NCI-H524 treated with DMSO at 0.1 percent for 48 hours (cell line): ENCODE data around the gene RSBN1L.
A peak's percentile ranks its signal among the peaks of the same experiment; 100 is the strongest.
"Not testable (repeated sequence)": the region's sequence is repeated elsewhere in the genome, so short reads cannot be mapped to it uniquely, and the experiment has no call there.

Experiments
- DNase-seq: peaks from one replicate; lab custom pipeline; 2025; lab: John Stamatoyannopoulos, UW

RSBN1L gene

DNA sequence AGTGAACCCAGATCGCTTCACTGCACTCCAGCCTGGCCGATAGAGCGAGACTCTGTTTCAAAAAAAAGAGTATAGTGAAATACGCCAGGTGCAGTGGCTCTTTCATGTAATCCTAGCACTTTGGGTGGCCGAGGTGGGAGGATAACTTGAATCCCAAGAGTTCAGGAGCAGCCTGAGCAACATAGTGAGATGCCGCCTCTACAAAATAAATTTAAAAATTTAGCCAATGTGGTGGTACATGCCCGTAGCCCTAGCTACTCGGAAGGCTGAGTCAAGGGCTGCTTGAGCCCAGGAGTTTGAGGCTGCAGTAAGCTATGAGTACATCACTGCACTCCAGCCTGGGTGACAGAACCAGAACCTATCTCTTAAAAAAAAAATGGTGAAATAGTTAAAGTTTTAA is 74.1 kb downstream of the RSBN1L start:
- DNase-seq = no peak

DNA sequence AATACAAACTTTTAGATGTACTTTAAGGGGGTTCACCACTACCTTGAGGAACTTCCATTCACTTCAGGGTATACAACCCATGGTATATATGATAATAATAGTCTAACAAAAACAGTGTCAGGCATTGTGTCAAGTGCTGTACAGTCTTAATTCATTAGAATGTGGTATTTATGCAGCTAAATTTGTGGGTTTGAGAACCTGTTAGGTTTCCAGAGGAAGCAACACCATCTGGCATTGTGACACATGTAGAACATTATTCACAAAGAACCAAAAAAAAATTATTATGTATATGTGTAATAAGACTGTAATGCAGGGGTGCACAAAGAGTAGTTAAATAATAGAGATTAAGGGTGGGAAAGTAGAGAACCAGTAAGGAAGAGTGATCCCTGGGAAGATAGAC is 75.6 kb downstream of the RSBN1L start:
- no peak for DNase-seq

DNA sequence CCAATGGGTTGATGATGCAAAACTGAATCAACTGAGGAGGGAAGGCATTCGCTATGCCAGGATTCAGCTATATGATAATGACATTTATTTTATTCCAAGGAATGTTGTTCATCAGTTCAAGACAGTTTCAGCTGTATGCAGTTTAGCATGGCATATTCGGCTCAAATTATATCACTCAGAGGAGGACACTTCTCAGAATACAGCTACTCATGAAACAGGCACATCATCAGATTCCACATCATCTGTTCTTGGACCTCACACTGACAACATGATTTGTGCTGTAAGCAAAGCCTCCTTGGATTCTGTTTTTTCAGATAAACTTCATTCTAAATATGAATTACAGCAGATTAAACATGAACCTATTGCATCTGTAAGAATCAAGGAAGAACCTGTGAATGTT is 82.3 kb downstream of the RSBN1L start:
- DNase-seq = no peak

DNA sequence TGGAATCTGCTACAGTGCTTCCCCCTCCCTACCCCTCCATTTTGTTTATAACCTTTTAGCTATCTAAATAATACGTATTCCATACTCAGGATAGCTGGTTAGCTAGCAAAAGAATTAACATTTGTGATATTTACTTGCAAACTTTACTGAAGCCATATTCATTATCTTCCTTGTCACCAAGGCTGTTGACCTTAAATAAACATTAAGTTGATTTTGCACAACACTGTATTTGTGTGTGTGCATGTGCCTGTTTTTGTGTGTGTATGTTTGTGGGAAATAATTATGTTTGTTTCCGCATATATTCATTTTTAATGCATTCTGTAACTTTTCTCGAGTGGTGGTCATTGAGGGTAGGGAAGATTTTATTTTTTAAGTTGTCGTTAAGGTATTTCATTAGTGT is 86.1 kb downstream of the RSBN1L start:
- DNase-seq = no peak

DNA sequence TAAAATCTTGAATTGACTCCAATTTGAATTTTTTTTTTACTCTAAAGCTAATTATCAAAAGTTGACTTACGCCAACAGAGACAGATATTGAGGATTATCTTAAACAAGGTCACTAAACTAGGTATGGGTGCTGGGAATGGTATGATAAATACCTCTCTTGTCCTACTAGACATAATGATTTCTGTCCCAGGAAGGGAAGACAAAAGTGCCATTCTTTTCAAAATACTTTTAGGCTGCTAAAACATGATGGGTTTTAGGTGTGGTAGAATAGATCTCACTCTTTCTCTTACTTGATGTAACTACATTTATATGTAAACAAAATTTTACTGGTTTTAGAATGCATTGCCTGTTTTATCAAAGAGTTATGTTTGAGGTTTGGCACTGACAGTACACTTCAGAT is 86.9 kb downstream of the RSBN1L start:
- DNase-seq = no peak

DNA sequence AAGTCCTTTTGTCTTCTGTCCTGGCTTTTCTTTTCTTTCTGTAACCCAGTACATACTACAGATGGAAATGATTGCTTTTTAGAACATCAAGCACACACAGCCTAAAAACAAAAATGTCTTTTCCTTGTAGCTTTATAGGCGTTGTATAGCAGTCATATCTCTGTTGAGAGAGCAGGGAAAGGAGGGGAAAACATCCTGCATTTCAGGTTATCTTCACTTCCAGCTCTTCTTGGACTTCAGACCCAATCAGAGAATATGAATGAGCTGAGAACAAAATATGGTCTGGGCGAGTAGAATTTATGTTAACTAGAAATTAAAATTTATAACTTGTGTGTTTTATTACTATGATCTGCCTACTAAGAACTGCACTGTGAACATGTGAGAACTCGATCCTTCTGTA is 87.3 kb downstream of the RSBN1L start:
- DNase-seq = no peak

DNA sequence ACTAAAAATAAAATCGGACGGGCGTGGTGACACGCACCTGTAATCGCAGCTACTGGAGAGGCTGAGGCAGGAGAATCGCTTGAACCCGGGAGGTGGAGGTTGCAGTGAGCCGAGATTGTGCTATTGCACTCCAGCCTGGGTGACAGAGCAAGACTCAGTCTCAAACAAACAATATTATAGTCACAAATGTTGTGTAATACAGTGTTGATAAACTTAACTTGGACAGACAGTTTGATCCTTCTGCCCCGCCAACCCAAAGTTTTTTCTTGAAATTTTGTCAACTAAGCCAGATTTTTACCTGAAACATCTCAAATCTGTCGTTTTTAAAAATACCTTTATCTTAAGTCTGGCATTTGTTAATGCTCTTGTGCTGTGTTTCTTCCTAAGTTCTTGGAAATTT is 88.2 kb downstream of the RSBN1L start:
- DNase-seq = not testable (repeated sequence)

DNA sequence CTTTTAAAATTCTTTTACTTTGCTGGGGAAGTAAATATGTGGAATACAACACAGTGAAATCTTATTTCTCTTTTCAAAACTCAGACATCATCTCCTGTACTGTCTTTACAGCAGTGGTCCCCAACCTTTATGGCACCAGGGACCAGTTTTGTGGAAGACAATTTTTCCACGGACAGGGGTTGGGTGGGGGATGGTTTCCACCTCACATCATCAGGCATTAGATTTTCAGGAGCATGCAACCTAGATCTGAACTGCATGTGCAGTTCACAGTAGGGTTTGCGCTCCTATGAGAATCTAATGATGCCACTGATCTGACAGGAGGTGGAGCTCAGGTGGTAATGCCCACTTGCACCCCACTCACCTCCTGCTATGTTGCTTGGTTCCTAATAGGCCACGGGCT is 89.8 kb downstream of the RSBN1L start:
- DNase-seq = no peak

DNA sequence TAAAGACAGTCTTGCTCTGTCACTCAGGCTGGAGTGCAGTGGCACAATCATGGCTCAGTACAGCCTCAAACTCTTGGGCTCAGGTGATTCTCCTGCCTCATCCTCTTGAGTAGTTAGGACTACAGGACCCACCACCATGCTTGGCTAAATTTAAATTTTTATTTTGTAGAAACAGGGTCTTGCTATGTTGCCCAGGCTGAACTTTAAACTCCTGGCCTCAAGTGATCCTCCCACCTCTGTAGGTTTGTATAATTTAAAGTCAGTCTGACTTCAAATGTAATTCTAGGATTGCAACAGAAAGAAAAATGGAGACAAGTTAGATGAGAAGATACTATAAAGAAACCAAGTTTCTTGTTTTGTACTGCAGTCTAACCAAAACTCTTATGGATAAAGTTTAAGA is 90.5 kb downstream of the RSBN1L start:
- DNase-seq = no peak

DNA sequence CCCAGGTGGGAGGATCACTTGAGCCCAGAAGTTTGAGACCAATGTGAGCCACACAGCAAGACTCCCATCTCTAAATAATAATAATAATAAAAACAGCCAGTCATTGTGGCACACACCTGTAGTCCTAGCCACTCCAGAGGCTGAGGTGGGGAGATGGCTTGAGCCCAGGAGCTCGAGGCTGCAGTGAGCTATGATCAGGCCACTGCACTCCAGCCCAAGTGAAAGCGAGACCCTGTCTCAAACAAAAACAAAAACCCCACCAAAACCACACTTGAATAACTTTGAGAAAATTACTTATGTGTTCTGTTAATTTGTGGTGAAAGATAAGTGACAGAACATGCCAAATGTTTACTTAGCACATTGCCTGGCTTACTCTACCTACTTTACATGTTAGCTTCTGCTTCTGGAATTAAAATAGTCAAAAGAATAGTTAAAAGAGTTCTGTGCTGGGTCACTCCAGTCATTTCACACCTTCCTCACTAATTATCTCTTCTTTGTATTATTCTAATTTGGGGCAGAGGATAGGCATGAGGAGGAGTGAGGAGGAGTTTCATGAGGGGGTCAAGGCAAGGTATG is 92.2 kb downstream of the RSBN1L start:
- no peak for DNase-seq

DNA sequence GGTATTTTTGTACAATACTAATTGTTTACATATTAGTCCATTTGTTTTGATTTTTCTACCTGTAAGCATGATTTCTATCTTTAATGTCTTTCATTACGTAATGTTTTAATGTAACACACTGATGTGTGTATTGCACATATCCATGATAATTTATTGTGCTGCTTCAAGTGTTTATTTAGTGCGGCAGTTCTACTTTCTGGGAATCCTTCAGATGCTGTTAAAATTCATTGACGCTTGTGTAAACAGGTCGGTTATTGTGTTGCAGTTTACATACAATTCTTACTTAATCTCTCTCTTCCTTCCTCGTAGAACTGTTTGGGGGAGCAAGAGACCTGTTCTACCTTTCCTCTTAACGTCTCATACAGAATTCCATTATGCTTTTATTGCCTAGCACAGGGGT is 95.1 kb downstream of the RSBN1L start:
- no peak for DNase-seq

DNA sequence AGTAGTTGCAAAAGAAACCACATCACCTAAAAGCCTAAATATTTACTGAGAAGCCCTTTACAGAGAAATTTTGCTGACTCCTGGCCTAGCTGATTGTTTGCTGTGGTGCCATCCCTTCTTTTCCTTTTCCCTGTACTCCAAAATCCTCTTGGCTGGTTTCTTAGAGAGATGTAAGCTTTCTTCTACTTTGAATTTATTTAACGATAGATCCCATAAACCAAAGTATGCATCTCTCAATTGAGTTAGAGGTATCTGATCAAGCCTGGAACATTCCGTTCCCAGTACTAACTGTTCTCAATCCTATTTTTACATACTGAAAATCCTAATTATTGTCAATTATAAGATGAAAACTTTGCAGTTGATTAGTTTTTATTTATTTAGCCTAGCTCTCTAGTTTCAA is 95.7 kb downstream of the RSBN1L start:
- DNase-seq = no peak

DNA sequence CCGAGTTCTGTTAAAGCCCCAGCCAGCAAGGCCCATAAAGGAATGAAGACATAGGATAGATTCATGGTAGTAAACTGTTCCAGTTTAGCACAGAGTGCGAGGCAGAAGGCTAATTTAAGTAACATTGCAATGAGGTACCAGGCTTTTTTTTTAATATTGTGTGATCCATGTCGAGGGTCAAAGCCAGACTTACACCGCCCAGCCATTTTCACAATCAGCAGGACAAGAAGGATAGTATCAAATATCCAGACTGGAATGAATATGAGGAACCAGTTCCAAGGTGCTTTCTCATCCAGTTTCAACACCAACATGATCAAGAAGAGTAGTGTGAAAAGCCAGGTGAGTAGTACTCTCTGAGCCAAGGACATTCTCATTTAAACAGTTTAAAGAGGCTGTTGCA is 97.7 kb downstream of the RSBN1L start:
- no peak for DNase-seq

DNA sequence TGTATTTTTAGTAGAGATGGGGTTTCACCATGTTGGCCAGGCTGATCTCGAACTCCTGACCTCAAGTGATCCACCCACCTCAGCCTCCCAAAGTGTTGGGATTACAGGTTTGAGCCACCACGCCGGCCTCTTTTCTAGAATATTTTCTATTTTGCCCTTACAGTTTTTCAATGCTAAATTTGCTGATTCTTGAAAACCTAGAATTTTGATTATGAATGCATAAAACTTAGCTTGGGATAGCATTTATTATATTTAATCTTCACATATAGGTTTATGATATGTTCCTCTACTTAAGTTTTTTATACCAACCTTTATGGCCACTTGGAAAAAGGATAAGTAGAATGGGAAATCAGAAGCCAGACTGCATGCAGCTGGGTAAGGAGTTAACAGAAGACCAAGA is 99.8 kb downstream of the RSBN1L start:
- no peak for DNase-seq

DNA sequence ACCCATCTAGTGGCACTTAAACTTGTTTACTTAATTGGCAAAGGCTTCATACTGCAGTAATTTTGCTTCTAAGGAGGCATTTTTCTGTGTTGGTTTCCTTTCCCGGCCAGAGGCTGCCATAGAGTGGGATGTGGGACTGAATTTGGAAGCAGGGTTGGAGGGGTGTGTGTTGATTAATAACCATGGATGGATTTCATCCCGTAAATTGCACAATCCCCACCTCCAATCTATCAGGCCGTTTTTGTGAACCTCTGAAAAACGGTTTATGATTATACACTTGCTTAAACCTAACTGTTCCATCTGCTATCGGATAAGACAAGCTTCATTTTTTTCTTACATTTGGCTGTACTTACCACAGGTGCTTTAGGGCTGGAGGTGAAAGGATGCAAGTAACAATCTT is 100.7 kb downstream of the RSBN1L start:
- DNase-seq = no peak

DNA sequence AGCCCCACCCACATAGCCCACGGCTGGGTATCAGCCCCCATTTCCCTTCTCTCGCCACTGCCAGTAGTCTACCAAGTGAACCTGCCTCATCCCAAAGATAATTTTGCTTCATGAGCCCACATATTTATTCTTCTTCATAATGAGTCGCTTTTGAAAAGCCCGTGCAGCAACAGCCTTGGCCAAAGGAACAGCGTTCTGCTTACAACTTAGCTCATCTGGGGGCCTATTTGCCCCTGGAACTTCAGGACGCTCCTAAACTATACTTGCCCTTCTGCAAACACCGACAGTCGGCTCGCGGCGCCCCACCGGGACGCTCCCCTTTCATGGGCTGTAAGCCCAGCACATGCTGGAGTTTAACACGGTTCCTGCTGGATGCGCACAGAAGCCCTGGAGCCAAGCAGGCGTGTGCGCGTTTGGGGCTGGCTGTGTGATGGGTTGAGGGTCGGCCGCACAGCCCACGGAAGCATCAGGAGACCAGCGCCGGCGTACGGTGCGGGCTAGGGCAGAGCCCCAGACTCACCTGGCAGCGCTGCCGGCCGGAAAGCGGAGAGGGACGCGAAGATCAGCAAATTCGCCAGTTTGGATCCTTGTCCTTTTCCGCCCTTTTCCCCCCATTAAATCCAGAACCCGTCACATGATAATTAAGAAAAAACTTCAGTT is 101.6 kb downstream of the RSBN1L start:
- no peak for DNase-seq

DNA sequence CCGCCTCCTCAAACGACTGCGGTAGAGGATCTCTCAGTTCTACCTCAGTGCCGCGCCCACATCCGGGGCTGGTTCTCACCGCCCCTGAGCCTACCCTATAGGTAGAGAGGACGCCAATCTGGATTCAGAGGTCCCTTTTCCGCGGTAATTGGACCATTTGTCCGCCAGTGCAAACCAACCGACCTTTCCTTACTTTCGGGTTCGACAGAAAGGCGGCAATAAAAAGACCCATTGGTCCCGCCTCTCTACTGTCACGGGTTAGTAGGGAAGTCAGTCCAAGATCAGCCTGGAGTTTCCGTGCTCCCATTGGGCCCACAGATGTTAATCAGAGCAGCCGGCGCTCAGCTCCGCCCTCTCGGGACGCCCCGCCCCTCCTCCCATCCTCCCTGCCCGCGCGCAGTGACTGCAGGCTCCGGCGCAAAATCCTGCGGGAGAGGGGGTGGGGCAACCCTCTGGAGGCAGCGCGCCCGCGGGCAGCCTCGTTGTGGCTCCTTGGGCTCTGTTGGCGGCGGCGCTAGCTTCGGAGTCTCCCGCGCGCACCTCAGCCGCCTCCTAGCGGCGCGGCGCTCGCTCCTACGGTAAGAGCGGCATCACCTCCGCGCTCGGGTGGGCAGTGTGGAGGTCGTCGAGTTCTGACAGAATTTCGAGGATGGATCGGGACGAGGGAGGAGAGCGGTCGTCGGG is 102.3 kb downstream of the RSBN1L start, which contains the start of the genes PHTF2 and TMEM60:
Gene PHTF2 (plus strand): TSS at position 380 of the 684 bp plus-strand sequence.
Gene TMEM60 (minus strand): TSS at position 41 of the 684 bp plus-strand sequence. CDS start 4,061 bp downstream, outside the sequence.
- DNase-seq = peak; percentile 98

DNA sequence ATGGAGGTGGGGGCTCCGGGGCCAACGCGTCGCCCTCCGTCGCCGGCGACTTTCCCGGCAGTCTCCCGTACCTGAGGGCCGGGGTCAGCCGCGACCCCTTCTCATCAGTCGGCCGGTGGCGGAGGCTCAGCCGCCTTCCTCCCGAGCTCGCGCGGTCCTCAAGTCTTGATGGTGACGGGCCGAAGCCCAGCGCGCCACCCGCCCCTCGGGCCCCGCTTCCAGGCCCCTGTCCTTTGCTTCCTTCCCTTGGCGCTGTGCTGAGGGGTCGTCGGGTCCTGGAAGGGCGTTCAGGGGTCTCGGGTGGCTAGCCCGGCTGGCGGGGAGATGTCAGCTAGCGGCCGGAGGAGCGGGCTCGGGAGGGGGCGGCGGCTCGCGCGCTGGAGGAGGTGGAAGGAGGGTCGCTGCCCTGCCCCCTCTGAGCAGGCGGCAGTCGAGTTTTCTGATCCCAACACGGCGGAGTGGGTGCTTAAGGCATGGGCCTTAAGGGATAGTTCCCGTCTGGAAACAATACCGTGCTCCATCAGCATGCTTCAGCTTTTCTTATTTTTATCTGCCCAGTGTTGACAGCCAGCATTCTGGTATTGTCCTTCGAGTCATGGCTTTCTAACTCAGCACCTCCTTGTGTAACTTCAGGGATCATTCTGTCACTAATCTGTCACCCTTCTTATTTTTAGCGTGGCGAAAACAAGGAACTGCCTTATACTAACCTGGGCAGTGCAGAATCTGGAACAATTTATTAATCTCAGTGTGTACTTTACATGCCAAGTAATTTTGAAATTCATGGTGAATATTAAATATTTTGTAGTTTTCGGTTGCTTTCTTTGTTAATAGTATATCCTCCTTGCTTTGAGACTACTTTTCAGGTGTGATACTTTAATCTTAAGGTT is 103.1 kb downstream of the RSBN1L start:
- DNase-seq = peak; percentile 1

DNA sequence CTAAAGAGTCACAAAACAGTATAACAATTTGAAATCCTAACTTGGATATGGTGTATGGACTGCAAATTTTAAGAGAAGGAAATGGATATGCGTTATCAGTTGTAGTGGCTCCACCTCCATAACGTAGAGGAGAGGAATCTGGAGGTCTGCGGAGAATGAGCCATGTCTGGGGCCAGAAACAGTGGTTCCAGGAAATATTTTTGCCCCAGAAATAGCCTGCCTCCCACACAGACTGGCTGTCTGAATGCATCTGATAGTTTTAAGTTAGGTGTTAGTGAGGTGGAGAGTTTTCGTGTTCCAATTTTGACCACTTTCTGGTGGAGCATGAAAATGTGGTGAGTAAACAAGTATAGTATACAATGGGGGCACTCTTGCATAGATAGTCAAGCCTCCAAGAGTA is 103.9 kb downstream of the RSBN1L start:
- no peak for DNase-seq

DNA sequence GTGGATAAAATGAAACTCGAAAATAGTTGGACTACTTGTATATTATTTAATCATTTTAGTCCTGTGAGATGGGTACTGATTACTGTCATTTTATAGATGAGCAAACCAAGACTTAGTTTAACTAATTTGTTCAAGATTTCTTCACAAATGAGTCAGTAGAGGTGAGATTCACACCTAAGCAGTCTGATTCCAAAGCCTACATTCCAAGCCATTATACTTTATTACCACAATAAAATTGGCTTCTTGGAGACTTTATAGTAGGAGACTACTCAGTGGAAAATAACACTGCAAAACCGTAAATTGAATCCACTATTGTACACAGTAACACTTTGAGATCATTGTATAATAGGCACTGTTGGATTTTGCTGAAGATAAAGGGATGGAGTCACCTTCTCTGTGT is 104.5 kb downstream of the RSBN1L start:
- DNase-seq = no peak

DNA sequence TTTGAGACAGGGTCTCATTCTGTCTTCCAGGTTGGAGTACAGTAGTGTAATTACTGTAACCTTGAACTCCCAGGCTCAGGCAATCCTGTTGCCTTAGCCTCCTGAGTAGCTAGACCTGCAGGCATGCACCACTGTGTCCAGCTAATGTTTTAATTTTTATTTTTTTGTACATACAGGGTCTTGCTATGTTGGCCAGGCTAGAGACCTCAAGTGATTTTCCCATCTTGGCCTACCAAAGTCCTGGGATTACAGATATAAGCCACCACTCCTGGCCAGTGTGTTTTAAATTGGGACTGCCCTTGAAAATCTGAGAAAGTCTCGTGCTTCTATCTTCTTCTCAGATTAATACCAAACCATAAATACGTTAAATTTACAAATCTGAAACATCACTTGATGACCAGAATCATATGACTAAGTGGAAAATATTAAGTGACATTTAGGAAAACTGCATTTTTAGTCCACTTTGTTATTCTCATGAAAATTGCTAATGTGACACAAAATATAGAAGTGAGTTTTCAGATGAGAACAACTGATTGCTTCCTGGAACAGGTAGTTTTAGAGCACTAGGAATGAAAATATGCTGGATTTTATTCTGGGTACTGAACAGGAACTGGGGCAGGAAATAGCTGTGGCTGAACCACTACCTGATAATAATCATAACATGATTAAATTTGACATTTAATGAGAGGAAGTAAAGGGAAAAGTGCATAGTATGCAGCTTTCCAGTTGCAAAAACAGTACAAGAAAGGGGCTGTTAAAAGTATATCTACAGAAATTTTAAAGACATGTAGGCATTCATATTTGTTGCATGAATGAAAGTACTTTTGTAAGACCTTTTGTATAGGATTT is 106.5 kb downstream of the RSBN1L start:
- DNase-seq = no peak

DNA sequence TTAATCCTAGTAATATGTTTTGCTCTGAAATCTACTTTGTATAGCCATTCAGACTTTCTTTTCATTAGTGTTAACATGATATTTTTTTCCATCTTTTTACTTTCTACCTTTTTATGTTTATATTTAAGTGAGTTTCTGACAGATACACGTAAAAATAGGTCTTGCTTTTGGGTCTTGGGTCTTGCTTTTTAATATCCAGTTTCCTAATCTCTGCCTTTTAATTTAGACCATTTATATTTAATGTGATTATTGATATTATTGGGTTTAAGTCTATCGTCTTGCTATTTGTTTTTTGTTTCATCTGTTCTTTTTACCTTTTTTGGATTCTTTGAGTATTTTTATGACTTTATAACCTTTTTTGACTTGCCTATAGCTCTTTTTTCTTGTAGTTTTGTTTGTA is 110.2 kb downstream of the RSBN1L start:
- DNase-seq = no peak
